WI38 (cell line): ENCODE data around the gene VCAN.

Experiments
- H3K4me3 ChIP-seq: 2 replicates; pipeline ENCODE4 v1.5.1; 2011; ENCODE audit warnings: low read depth, mild to moderate bottlenecking, control low read depth, low read length
- TF ChIP-seq, protein P1 (sequence below): IDR thresholded peaks from 2 replicates; pipeline ENCODE4 v1.5.1; 2012; ENCODE audit warnings: low read depth, mild to moderate bottlenecking, control low read depth, low read length

Gene VCAN

DNA sequence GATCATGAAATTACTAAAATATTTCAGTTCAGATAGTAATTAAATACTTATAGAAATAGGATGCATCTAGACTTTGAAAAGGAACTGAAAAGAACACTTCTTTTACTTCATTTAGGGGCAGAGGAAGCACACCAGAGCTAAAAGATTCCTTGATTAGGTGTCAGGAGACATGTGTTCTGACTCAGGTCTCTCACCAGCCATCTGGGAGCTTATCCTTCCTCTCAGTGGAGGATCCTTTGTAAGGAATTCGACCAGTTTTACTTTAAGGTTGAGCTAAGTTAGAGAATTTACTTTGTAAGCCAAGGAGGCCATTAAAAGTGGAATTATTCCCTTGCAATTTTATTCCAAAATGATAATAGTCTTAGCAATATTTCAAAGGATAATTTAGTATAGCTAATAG lies 16.7 kb downstream of the VCAN start:
- H3K4me3 ChIP-seq: no peak overlapping the region
- TF ChIP-seq, protein P1, sequence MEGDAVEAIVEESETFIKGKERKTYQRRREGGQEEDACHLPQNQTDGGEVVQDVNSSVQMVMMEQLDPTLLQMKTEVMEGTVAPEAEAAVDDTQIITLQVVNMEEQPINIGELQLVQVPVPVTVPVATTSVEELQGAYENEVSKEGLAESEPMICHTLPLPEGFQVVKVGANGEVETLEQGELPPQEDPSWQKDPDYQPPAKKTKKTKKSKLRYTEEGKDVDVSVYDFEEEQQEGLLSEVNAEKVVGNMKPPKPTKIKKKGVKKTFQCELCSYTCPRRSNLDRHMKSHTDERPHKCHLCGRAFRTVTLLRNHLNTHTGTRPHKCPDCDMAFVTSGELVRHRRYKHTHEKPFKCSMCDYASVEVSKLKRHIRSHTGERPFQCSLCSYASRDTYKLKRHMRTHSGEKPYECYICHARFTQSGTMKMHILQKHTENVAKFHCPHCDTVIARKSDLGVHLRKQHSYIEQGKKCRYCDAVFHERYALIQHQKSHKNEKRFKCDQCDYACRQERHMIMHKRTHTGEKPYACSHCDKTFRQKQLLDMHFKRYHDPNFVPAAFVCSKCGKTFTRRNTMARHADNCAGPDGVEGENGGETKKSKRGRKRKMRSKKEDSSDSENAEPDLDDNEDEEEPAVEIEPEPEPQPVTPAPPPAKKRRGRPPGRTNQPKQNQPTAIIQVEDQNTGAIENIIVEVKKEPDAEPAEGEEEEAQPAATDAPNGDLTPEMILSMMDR: no peak

DNA sequence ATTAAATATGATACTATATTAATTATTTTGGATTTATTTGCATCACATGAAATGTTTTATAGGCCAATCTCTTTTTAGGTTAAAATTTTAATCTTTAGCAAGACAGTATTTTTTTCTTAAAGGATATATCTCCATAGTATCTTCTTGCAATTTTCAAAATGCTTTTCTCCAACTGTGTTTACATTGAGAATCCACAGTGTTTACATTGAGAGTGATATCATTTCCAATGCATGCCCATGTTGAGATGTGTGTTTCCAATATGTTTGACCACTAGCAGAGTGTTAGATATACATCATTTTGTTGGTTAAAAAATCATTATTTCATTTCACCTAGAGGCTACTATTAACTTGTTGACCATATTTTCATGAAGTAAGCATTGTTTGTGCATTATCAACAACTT lies 17.3 kb downstream of the VCAN start:
- TF ChIP-seq, protein P1: no peak

DNA sequence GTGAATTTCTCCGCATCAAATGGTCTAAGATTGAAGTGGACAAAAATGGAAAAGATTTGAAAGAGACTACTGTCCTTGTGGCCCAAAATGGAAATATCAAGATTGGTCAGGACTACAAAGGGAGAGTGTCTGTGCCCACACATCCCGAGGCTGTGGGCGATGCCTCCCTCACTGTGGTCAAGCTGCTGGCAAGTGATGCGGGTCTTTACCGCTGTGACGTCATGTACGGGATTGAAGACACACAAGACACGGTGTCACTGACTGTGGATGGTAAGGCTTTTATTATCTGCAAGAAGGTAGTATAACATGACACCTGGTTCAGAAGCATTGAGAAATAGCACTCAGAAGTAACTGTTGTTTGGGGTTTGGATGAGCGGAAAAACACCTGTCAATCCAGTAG lies 18.7 kb downstream of the VCAN start:
- TF ChIP-seq, protein P1: no peak
- no peak overlapping the region for H3K4me3 ChIP-seq

More for the DNA sequence above, 17.3 kb downstream of the VCAN start:
- no peak overlapping the region for H3K4me3 ChIP-seq

DNA sequence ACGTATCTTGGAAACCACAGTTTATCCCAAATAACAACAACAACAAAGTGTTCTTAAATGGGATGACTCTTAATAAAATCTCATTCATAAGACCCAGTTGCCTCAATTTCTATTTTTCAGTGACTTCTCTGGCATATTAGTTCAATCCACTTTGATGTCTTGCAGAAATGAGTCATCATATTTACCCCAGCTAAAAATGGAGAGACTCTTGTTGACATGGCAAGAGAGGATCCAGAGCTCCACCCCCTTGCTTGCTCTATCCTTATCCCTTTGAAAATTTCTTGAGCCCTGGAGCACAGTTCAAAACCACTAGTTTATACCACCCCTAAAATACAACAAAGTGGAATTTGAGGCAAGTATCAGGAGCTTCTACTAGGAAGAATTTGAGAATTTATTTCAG lies 20.8 kb downstream of the VCAN start:
- no peak overlapping the region for H3K4me3 ChIP-seq
- TF ChIP-seq, protein P1: no peak

DNA sequence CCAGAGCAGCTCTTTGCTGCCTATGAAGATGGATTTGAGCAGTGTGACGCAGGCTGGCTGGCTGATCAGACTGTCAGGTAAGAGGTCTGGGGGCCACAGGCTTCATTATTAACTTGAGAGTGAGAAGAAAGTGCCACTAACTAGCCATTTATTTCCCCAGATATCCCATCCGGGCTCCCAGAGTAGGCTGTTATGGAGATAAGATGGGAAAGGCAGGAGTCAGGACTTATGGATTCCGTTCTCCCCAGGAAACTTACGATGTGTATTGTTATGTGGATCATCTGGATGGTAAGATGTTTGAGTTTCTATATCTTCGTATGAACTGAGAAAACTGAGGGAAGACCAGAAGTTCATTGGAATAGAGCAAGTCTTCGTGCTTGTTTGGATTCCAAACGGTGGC lies 22.1 kb downstream of the VCAN start:
- H3K4me3 ChIP-seq: no peak overlapping the region
- TF ChIP-seq, protein P1: no peak

DNA sequence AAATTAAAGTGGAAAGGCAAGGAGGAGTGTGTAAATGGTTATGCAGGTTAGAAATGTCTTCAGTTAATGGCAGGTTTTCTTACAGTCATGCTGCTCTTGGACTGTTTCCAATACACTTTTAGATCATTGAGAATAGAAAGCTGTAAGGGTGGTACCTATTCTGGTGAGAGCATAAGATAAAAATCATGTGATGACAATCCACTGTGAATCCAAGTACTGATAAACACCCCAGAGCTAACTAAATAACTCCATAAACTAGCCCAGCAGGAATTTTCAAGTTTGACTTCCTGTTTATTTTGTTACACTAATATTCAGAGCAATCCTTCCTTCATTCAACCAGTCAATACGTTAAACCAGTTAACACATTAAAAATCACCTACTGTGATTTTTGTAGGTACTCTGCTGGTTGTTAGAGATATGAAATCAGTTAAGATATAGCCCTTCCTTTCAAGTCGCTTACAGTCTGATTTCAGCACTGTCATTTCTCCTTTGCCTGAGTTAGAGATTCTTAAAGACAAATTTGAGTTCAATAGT lies 22.6 kb downstream of the VCAN start:
- no peak overlapping the region for H3K4me3 ChIP-seq
- TF ChIP-seq, protein P1: no peak

DNA sequence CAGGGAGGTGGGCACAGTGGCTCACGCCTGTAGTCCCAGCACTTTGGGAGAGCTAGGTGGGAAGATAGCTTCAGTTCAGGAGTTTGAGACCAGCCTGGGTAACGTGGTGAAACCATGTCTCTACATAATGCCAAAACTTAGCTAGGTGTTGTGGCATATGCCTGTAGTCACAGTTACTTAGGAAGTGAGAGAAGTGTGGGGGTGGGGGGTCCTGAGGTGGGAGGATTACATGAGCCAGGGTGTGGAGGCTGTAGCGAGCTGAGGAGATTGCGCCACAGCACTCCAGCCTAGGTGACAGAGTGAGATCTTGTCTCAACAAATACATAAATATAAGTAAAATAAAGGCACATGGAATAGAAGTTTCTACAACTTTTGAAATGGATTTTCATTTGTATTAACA lies 23.1 kb downstream of the VCAN start:
- H3K4me3 ChIP-seq: no peak overlapping the region
- TF ChIP-seq, protein P1: no peak
